Endothelial cell of umbilical vein (primary cell): ENCODE data around the gene RPL11. TPM values are rescaled to one million over a fixed set of nuclear protein-coding genes. Genes with fewer than 3 reads are reported as not detected.
"Not testable (repeated sequence)": the region's sequence is repeated elsewhere in the genome, so short reads cannot be mapped to it uniquely, and the experiment has no call there.

Experiments
- BruUV-seq: library from RNA; stranded (reverse); fragments of 400-500 nt; replicated peaks from 2 replicates; lab custom pipeline; 2021; lab: Mats Ljungman, UMichigan
- CTCF ChIA-PET: fragments of 300-600, 350-600 bp; sonication (Branson Sonifier 250); formaldehyde crosslinking; loops from one replicate; lab custom pipeline; 2021; ENCODE audit warnings: antibody characterized with exemption, inconsistent platforms; lab: Charles Lee
- POLR2A ChIA-PET: fragments of 300-600, 350-600 bp; sonication (Branson Sonifier 250); formaldehyde crosslinking; loops from one replicate; lab custom pipeline; 2021; ENCODE audit warnings: antibody characterized with exemption, inconsistent platforms; lab: Charles Lee
- DNase-seq: peaks from one replicate; pipeline ENCODE4 v3.0.0-alpha.2; 2011; ENCODE audit warnings: low read depth, low spot score
- FAIRE-seq: peaks from 2 replicates; lab custom pipeline; 2011; peaks lifted over from hg19 to GRCh38; lab: Jason Lieb, UNC
- H2AFZ ChIP-seq: 2 replicates; pipeline ENCODE4 v1.6.0; 2012; ENCODE audit warnings: low read depth, low read length, control low read depth, inconsistent platforms
- H3K27ac ChIP-seq: 2 replicates; pipeline ENCODE4 v1.5.1; 2011; ENCODE audit warnings: low read depth, mild to moderate bottlenecking, control low read depth, low read length, moderate library complexity; ENCODE audit not compliant: insufficient read depth
- H3K27me3 ChIP-seq, 2 experiments: 2 replicates each; pipeline versions ENCODE4 v1.6.0 to v1.6.1; 2011; ENCODE audit warnings: low read length in 2 of 2, mixed read lengths in 1 of 2; ENCODE audit not compliant: control insufficient read depth in 2 of 2, insufficient read depth in 2 of 2
- H3K36me3 ChIP-seq, 2 experiments: 2 replicates in 1 of 2; 3 replicates in 1 of 2; pipeline ENCODE4 v1.5.1; 2011; ENCODE audit warnings: low read length in 2 of 2, mild to moderate bottlenecking in 1 of 2, moderate library complexity in 1 of 2; ENCODE audit not compliant: control insufficient read depth in 2 of 2, insufficient read depth in 2 of 2; ENCODE audit errors: extremely low read depth in 1 of 2
- H3K4me1 ChIP-seq: 3 replicates; pipeline ENCODE4 v1.5.1; 2011; ENCODE audit warnings: mild to moderate bottlenecking, low read length; ENCODE audit not compliant: control insufficient read depth, insufficient read depth; ENCODE audit errors: extremely low read depth
- H3K4me2 ChIP-seq: 2 replicates; pipeline ENCODE4 v1.6.1; 2011; ENCODE audit warnings: low read length, control low read depth, mixed read lengths; ENCODE audit not compliant: insufficient read depth
- H3K4me3 ChIP-seq, 3 experiments: fragments of 200-600 bp in 1 of 3; sonication (generic), shearing (Covaris generic) in 1 of 3; replicated peaks in 1 of 3; 2 replicates each; pipeline ENCODE4 v1.5.1; 2011 to 2016; ENCODE audit warnings: control low read depth in 3 of 3, low read length in 3 of 3, mild to moderate bottlenecking in 2 of 3, inconsistent platforms in 1 of 3, low read depth in 1 of 3, moderate library complexity in 1 of 3; ENCODE audit not compliant: insufficient read depth in 1 of 3
- H3K79me2 ChIP-seq: 2 replicates; pipeline ENCODE4 v1.6.0; 2012; ENCODE audit warnings: low read length, inconsistent platforms; ENCODE audit not compliant: control insufficient read depth, insufficient read depth
- H3K9ac ChIP-seq: replicated peaks from 2 replicates; pipeline ENCODE3; 2011; ENCODE audit warnings: low read length, control low read depth; ENCODE audit not compliant: insufficient read depth; ENCODE audit errors: extremely low read depth
- H3K9me1 ChIP-seq: replicated peaks from 3 replicates; pipeline ENCODE4 v1.6.0; 2011; ENCODE audit warnings: mild to moderate bottlenecking, low read length; ENCODE audit not compliant: control insufficient read depth, insufficient read depth; ENCODE audit errors: extremely low read depth
- H3K9me3 ChIP-seq: replicated peaks from 2 replicates; pipeline ENCODE4 v1.5.1; 2012; ENCODE audit warnings: low read length, inconsistent platforms; ENCODE audit not compliant: control insufficient read depth, insufficient read depth
- H4K20me1 ChIP-seq: replicated peaks from 2 replicates; pipeline ENCODE3; 2011; ENCODE audit warnings: mild to moderate bottlenecking, low read length; ENCODE audit not compliant: control insufficient read depth, insufficient read depth; ENCODE audit errors: extremely low read depth
- EZH2 ChIP-seq: IDR thresholded peaks from 2 replicates; pipeline ENCODE4 v1.6.1; 2012; ENCODE audit warnings: borderline replicate concordance, low read depth, mild to moderate bottlenecking, moderate library complexity, low read length, inconsistent platforms; ENCODE audit not compliant: severe bottlenecking
- FOS ChIP-seq: IDR thresholded peaks from 2 replicates; pipeline ENCODE4 v1.6.1; 2011; ENCODE audit warnings: mild to moderate bottlenecking, low read length, moderate library complexity, borderline replicate concordance; ENCODE audit not compliant: insufficient read depth
- GATA2 ChIP-seq: IDR thresholded peaks from 2 replicates; pipeline ENCODE4 v1.7.0; 2011; ENCODE audit warnings: low read depth, mild to moderate bottlenecking, moderate library complexity, mixed read lengths, low read length; ENCODE audit not compliant: insufficient read length, insufficient read depth
- JUN ChIP-seq: IDR thresholded peaks from 2 replicates; pipeline ENCODE4 v1.6.1; 2011; ENCODE audit warnings: borderline replicate concordance, low read depth; ENCODE audit not compliant: insufficient read length, insufficient read depth
- MAX ChIP-seq: IDR thresholded peaks from 2 replicates; pipeline ENCODE4 v1.6.1; 2011; ENCODE audit not compliant: insufficient read depth, insufficient read length
- MYC ChIP-seq: IDR thresholded peaks from one replicate; pipeline ENCODE4 v1.6.1; 2011; ENCODE audit warnings: mild to moderate bottlenecking, low read depth, low read length
- POLR2A ChIP-seq: IDR thresholded peaks from 2 replicates; pipeline ENCODE4 v1.6.1; 2012; ENCODE audit warnings: low read depth, mild to moderate bottlenecking, control low read depth, low read length
- POLR2AphosphoS5 ChIP-seq: IDR thresholded peaks from 2 replicates; pipeline ENCODE4 v1.6.1; 2012; ENCODE audit warnings: low read depth, mild to moderate bottlenecking, control low read depth, low read length, moderate library complexity; ENCODE audit not compliant: insufficient read depth
- dilution Hi-C: fragments of 300-500 bp; cut with MboI; formaldehyde crosslinking; loops from one replicate; pipeline ENCODE4 v1.15.0; 2019; ENCODE audit warnings: low sequenced_read_pairs; ENCODE audit not compliant: extremely low pct_ligation_motif_present
- intact Hi-C: fragments of 100-400 bp; cut with micrococcal nuclease; formaldehyde crosslinking; loops from one replicate; pipeline ENCODE4 v1.10.0; 2022
- polyA plus RNA-seq, 4 experiments: library from polyadenylated mRNA; depleted of rRNA in 3 of 4; stranded (reverse) in 3 of 4; unstranded in 1 of 4; fragments of >200 nt; gene quantifications; 2 replicates each; pipeline versions ENCODE4 v1.2.1 to v1.2.3, GENCODE V29; 2011 to 2012; ENCODE audit warnings: missing spikeins in 1 of 4
- total RNA-seq: library from RNA; stranded (reverse); gene quantifications from 2 replicates; pipeline ENCODE4 v1.2.3, GENCODE V29; 2021
- TF ChIP-seq, protein P1 (sequence below), 2 donors: IDR thresholded peaks; 1 replicate in 1 of 2; 2 replicates in 1 of 2; pipeline ENCODE4 v1.5.1; 2011; ENCODE audit warnings: low read length in 2 of 2, mild to moderate bottlenecking in 2 of 2, moderate library complexity in 2 of 2, control low read depth in 1 of 2, inconsistent platforms in 1 of 2, low read depth in 1 of 2; ENCODE audit not compliant: insufficient read depth in 1 of 2; ENCODE audit errors: extremely low read depth in 1 of 2

The RPL11 gene
- total and polyA plus RNA-seq, 2 donors (not counting 3 experiments of a cell fraction or from before 2014, with no cell fraction given) = 861 to 1,084 TPM

DNA sequence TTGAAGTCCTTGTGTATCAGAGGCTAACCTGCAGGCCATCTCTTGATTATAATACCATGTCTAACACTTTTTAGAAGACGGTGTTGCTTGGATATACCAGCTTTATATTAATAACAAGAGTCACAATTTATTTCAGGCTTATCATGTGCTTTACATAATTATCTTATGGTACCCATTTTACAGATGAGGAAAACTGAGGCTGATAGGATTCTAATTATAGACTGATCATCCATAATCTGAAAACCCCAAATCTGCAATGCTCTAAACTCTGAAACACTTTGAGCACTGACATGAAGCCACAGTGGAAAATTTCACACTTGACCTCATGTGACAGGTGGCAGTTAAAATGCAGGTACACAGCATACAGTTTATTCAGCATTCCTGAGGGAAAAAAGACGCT lies 7.2 kb upstream of the RPL11 start:
- H3K4me1 ChIP-seq = no peaks in the 10 kb centered on the region
- H3K9ac ChIP-seq = no peak overlapping the region
- no peak overlapping the region for H2AFZ ChIP-seq
- no peak overlapping the region for H3K27ac ChIP-seq
- FAIRE-seq (no peak), DNase-seq (no peak)
- dilution Hi-C loops = no loop called here
- BruUV-seq = no TSS peak
- ChIA-PET POLR2A (no interaction called here), CTCF (no interaction called here)
- intact Hi-C loops = no loop called here
- H4K20me1 ChIP-seq = no peaks in the 10 kb centered on the region
- no peaks in the 10 kb centered on the region for H3K9me1 ChIP-seq
- H3K27me3 ChIP-seq = peaks cover 2% of the 10 kb centered on the region in 2 experiments
- TF ChIP-seq FOS = no peak
- no peak for TF ChIP-seq GATA2
- no peak for TF ChIP-seq MAX
- TF ChIP-seq EZH2 = no peak
- TF ChIP-seq, protein P1, sequence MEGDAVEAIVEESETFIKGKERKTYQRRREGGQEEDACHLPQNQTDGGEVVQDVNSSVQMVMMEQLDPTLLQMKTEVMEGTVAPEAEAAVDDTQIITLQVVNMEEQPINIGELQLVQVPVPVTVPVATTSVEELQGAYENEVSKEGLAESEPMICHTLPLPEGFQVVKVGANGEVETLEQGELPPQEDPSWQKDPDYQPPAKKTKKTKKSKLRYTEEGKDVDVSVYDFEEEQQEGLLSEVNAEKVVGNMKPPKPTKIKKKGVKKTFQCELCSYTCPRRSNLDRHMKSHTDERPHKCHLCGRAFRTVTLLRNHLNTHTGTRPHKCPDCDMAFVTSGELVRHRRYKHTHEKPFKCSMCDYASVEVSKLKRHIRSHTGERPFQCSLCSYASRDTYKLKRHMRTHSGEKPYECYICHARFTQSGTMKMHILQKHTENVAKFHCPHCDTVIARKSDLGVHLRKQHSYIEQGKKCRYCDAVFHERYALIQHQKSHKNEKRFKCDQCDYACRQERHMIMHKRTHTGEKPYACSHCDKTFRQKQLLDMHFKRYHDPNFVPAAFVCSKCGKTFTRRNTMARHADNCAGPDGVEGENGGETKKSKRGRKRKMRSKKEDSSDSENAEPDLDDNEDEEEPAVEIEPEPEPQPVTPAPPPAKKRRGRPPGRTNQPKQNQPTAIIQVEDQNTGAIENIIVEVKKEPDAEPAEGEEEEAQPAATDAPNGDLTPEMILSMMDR (IDR thresholded peaks at IDR 0.05; ENCODE audit: extremely low read depth in 1 of 2, insufficient read depth in 1 of 2, low read depth in 1 of 2, low read length in 2 of 2) = no peak
- TF ChIP-seq MYC = no peak
- no peak for TF ChIP-seq POLR2A
- no peak for TF ChIP-seq POLR2AphosphoS5
- TF ChIP-seq JUN = no peak
- H3K9me3 ChIP-seq = no peaks in the 10 kb centered on the region
- H3K36me3 ChIP-seq = no peaks in the 10 kb centered on the region
- no peak overlapping the region for H3K4me3 ChIP-seq
- H3K4me2 ChIP-seq = no peak overlapping the region
- H3K79me2 ChIP-seq = no peaks in the 10 kb centered on the region

DNA sequence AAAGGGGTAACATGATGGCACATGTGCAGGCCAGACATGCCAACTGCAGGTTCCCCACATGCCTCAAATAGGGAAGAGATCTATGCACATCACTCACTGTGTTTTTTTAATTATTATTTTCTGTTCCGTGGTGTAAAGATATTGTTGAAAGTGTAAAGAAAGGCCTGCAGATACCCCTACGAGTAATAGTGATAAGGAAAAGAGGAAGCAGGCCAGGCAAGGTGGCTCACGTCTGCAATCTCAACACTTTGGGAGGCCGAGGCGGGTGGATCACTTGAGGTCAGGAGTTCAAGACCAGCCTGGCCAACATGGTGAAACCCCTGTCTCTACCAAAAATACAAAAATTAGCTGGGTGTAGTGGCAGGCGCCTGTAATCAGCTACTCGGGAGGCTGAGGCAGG lies 6.4 kb upstream of the RPL11 start:
- H3K9ac ChIP-seq, H3K9me1 ChIP-seq, H4K20me1 ChIP-seq, intact Hi-C loops, H3K27me3 ChIP-seq, POLR2A ChIA-PET, dilution Hi-C loops, H3K4me3 ChIP-seq, H3K27ac ChIP-seq, H3K9me3 ChIP-seq, H3K4me1 ChIP-seq, H3K36me3 ChIP-seq, H2AFZ ChIP-seq, FAIRE-seq, H3K4me2 ChIP-seq, H3K79me2 ChIP-seq, CTCF ChIA-PET, BruUV-seq, DNase-seq: not testable (repeated sequence)

- intact Hi-C loops, H3K4me1 ChIP-seq, BruUV-seq, H3K9me3 ChIP-seq, H4K20me1 ChIP-seq, H2AFZ ChIP-seq, H3K27ac ChIP-seq, H3K9me1 ChIP-seq, dilution Hi-C loops, H3K4me3 ChIP-seq, H3K36me3 ChIP-seq, DNase-seq, H3K9ac ChIP-seq, H3K27me3 ChIP-seq, H3K4me2 ChIP-seq, FAIRE-seq: not testable (repeated sequence)
- H3K79me2 ChIP-seq = peaks cover 10% of the 10 kb centered on the region
- POLR2A ChIA-PET = interaction anchor here (0.9 kb wide), 1 partner anchor 17 kb away, joined by 3 read pairs; no protein-coding TSS in a partner anchor
- CTCF ChIA-PET = interaction anchor here (0.6 to 1.0 kb wide), 4 partner anchors 16 to 245 kb away, joined by 3 to 4 read pairs (median 3); no protein-coding TSS in a partner anchor
These were observed 3.9 kb upstream of the RPL11 start for GRCh38 chr1:23687680-23688079.
